Fibroblast of pulmonary artery (primary cell): ENCODE data around the gene LHX4.

Experiments
- DNase-seq: peaks from one replicate; pipeline ENCODE4 v3.0.0-alpha.2; 2010; ENCODE audit warnings: low read depth
- H3K4me3 ChIP-seq: replicated peaks from 2 replicates; pipeline ENCODE4 v1.5.1; 2011; ENCODE audit warnings: low read depth, mild to moderate bottlenecking, control low read depth, low read length, moderate library complexity
- TF ChIP-seq, protein P1 (sequence below): IDR thresholded peaks from 2 replicates; pipeline ENCODE4 v1.5.1; 2011; ENCODE audit warnings: mild to moderate bottlenecking, control low read depth, low read length, inconsistent platforms; ENCODE audit errors: missing control alignments

The LHX4 gene

DNA sequence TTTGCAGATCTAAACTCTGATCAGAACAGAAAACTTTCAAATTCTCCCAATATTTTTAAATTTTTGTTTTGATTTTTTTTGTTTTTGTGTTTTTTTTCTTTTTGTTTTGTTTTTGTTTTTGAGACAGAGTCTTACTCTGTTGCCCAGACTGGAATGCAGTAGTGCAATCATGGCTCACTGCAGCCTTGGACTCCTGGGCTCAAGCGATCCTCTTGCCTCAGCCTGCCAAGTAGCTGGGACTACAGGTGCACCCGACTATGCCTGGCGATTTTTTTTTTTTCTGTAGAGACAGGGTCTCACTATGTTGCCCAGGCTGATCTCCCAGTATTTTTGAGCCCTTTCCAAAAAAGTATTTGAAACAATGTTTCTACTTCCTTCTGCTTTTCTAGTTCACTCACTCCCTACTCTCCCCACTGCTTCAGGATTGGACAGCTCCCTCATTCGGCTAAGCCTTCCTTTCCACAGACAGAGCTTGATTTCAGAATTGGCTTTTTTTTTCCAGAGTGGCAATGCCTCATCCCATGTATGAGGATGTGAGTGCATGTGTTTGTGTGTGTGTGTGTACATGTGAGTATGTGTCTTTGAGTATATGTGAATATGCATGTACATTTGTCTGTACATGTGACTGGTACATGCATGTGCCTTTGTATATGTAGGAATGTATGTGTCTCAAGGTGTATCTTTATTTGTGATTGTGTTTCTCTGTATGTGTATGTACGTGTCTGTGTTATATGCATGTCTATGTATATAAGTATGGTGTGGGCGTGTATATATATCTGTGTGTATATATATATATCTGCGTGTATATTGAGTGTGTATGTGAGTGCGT, 11.9 kb downstream of the LHX4 start:
- TF ChIP-seq, protein P1, sequence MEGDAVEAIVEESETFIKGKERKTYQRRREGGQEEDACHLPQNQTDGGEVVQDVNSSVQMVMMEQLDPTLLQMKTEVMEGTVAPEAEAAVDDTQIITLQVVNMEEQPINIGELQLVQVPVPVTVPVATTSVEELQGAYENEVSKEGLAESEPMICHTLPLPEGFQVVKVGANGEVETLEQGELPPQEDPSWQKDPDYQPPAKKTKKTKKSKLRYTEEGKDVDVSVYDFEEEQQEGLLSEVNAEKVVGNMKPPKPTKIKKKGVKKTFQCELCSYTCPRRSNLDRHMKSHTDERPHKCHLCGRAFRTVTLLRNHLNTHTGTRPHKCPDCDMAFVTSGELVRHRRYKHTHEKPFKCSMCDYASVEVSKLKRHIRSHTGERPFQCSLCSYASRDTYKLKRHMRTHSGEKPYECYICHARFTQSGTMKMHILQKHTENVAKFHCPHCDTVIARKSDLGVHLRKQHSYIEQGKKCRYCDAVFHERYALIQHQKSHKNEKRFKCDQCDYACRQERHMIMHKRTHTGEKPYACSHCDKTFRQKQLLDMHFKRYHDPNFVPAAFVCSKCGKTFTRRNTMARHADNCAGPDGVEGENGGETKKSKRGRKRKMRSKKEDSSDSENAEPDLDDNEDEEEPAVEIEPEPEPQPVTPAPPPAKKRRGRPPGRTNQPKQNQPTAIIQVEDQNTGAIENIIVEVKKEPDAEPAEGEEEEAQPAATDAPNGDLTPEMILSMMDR, result no peak
- peak; percentile 45 for DNase-seq
- H3K4me3 ChIP-seq, result no peak overlapping the region

DNA sequence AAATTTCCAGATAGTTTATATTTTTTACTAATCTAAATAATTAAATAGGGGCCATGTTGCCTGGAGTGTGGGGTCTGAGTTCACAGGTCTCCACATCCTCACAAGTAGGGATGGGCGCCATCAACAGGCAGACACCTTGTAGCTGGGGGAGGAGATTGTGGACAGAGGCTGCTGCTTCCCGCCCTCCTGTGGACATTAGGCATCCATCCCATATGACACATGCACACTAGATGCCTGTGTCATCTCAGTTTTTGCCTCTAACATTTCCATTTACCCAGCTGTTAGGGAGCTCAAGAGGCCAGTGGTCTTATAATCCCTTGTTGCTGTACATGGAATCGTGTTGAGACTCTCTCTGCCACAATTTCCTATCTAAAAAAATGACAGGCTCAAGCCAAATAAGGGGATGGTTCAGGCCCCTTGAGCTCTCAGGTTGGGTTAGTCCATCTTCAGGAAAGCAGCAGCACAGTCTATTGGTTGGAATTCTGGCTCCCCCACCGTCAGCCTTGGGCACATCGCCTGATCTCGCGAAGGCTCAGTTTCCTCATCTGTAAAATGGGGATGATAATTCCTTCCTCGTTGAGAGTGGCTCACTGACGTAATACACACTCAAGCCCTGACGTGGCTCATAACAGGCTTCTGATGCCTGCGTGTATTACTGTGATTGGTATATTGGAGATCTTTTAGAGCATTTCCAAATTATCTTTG, 13.6 kb downstream of the LHX4 start:
- H3K4me3 ChIP-seq, result no peak overlapping the region
- no peak for DNase-seq
- TF ChIP-seq, protein P1, result no peak

DNA sequence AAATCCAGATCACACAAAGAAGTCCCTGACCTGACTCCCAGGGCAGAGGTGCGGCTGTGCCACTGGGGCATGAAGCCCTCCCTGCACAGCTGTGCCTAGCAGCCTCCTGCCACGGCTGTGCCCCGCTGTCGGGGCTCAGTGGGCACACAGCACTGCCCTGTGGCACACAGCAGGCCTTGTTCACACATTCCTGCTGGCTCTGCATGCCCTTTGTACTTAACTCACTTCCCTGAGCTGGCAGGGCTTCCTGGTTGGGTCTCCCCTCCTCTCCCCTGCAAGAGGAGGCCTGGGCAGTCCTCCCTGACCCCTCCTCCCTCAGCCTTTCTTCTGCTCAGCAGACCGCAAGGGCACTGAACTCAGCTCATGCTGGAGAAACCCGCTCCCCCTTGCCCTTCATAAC, 14.8 kb downstream of the LHX4 start:
- no peak overlapping the region for H3K4me3 ChIP-seq
- DNase-seq, result no peak
- TF ChIP-seq, protein P1, result no peak

DNA sequence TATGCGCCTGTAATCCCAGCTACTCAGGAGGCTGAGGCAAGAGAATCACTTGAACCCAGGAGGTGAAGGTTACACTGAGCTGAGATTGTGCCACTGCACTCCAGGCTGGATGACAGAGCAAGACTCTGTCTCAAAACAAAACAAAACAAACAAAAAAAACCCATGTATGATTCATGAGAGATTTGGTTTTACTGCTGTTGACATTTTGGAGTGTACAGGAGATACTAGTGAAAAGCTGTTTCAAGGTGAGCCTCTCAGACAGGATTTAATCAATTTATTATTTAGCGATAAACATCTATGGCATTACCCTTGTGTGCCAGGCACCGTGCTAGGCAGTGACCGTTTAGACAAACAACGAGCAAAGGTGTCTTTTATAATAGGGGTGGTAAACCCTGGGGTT, 16.5 kb downstream of the LHX4 start:
- no peak for DNase-seq
- H3K4me3 ChIP-seq, result no peak overlapping the region
- TF ChIP-seq, protein P1, result no peak

DNA sequence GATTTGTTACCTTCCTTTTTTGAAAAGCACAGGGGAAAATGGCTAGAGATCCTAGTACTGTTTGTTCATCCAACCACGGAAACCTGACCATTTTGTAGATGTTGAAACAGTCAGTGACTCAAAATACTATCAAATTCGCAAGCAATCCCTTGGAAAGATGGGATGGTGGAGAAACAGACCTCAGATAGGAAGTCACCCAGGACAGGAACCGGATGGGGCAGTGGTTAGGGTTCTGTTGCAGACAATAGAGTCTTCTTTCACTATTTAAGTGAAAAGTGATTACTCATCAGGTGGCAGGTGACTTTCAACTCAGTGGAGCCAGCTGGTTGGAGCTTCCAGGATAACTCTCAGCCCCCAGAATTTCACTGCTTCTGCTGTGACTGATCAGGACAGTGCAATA, 17.0 kb downstream of the LHX4 start:
- DNase-seq, result no peak
- H3K4me3 ChIP-seq, result no peak overlapping the region
- TF ChIP-seq, protein P1, result no peak

DNA sequence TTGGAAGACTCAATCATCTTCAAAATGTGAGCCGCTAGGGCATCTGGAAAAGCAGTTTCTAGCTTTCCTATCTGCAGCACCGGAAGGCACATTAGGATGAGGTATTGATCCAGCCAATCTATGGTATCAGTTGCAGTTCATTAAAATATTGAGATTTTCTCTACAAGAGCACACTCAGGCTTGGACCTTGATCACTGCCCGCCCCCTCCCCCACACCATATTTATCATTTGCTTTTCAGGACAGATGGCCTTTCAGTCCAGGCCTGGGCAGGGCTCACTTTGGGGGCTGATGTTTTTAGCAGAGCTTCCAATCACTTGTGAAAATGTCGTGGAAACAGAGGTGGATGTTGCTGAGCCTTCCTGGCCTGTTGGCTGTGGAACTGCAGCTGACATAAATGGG, 17.5 kb downstream of the LHX4 start:
- no peak overlapping the region for H3K4me3 ChIP-seq
- TF ChIP-seq, protein P1, result no peak
- no peak for DNase-seq
